Effector CD8-positive, alpha-beta T cell (primary cell): ENCODE measurements around the gene ATP5F1A.
A peak's percentile ranks its signal among the peaks of the same experiment; 100 is the strongest.

Experiments used
- DNase-seq: peaks from one replicate; lab custom pipeline; 2025; lab: John Stamatoyannopoulos, UW

The ATP5F1A gene

GRCh38 chr18:46073474-46074331, 24.4 kb downstream of the ATP5F1A start:
- DNase-seq = peak; percentile 2

- no peak for DNase-seq
These were observed 25.1 kb downstream of the ATP5F1A start for GRCh38 chr18:46072959-46073358.

- no peak for DNase-seq
These were observed 25.7 kb downstream of the ATP5F1A start for GRCh38 chr18:46072376-46072867.

GRCh38 chr18:46071653-46072375, 26.3 kb downstream of the ATP5F1A start, which contains the start of gene PSTPIP2:
TSS of gene PSTPIP2 (minus strand) at chr18:46072260. CDS start at chr18:46072188, 72 bp downstream.
- DNase-seq = peak; percentile 24

GRCh38 chr18:46070815-46071652, 27.1 kb downstream of the ATP5F1A start:
- no peak for DNase-seq

- DNase-seq = no peak
These were observed 27.9 kb downstream of the ATP5F1A start for GRCh38 chr18:46070232-46070631.

- DNase-seq = no peak
These were observed 28.6 kb downstream of the ATP5F1A start for GRCh38 chr18:46069524-46069923.

GRCh38 chr18:46068763-46069162, 29.3 kb downstream of the ATP5F1A start:
- no peak for DNase-seq

GRCh38 chr18:46067438-46068007, 30.6 kb downstream of the ATP5F1A start:
- no peak for DNase-seq

- DNase-seq = no peak
These were observed 35.3 kb downstream of the ATP5F1A start for GRCh38 chr18:46062781-46063180.

- DNase-seq = no peak
These were observed 36.3 kb downstream of the ATP5F1A start for GRCh38 chr18:46061796-46062195.

GRCh38 chr18:46061387-46061786, 36.7 kb downstream of the ATP5F1A start:
- DNase-seq = no peak

GRCh38 chr18:46060359-46060841, 37.7 kb downstream of the ATP5F1A start:
- DNase-seq = no peak

- no peak for DNase-seq
These were observed 42.3 kb downstream of the ATP5F1A start for GRCh38 chr18:46055838-46056230.

GRCh38 chr18:46054956-46055837, 42.9 kb downstream of the ATP5F1A start:
- no peak for DNase-seq

- DNase-seq = no peak
These were observed 44.6 kb downstream of the ATP5F1A start for GRCh38 chr18:46053368-46054095.

GRCh38 chr18:46051731-46052461, 46.2 kb downstream of the ATP5F1A start:
- no peak for DNase-seq

GRCh38 chr18:46050268-46050667, 47.8 kb downstream of the ATP5F1A start:
- no peak for DNase-seq

GRCh38 chr18:46048641-46049040, 49.5 kb downstream of the ATP5F1A start:
- no peak for DNase-seq
